SH-SY5Y (cell line): Measurements from ENCODE around the gene MEIS1.

ENCODE experiments used
- GATA2 ChIP-seq: IDR thresholded peaks from 2 replicates; pipeline ENCODE4 v1.6.1; 2011; ENCODE audit warnings: mild to moderate bottlenecking, low read depth, low read length
- GATA3 ChIP-seq: IDR thresholded peaks from 2 replicates; pipeline ENCODE4 v1.6.1; 2011; ENCODE audit warnings: low read depth, mild to moderate bottlenecking, low read length, moderate library complexity

MEIS1 gene

DNA sequence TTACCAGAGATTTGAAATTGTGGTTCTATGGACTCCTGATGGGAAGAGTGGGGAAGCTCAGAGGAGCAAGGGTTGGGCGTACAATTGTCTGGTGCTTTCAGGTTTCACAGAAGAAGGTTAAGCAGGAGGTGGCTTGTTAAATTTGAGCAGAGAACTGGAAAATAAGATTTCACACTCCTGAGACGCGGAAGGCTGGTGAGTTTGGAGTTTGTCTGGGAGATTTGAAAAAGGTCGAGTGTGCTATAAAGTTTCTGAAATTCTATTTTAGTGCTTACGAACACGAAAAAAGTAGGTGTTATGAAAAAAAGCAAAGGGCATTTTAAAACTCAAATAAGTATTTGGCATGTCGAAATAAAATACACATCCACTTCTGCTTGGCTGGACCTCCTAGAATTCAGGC is 170.1 kb downstream of the MEIS1 start:
- TF ChIP-seq GATA3 (no peak), GATA2 (no peak)

DNA sequence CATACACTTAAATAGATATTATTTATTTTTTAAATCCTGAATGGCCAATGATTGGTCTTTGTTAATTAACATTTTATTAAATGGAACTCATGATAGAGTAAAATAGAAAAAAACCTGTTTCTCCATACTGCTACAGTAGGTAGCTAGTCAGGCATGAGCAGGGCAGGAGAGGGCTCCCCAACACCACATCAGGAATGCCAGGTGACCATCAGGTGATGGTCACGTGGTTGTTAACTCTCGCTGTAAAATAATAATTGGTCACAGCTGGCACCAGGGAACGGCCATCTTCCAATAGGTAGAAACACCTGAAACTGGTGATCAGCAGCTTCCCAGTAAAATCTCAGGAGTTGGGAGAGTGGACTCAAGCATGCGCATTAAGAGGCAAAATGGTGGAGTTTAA is 172.2 kb downstream of the MEIS1 start:
- TF ChIP-seq GATA3: no peak
- no peak for TF ChIP-seq GATA2
